ENCODE measurements around the gene ATG7. TPM values are rescaled to one million over a fixed set of nuclear protein-coding genes. Genes with fewer than 3 reads are reported as not detected.

The ATG7 gene
- total and polyA plus RNA-seq, 2 donors from 2014 or later, result 15.3 to 54.9 TPM

DNA sequence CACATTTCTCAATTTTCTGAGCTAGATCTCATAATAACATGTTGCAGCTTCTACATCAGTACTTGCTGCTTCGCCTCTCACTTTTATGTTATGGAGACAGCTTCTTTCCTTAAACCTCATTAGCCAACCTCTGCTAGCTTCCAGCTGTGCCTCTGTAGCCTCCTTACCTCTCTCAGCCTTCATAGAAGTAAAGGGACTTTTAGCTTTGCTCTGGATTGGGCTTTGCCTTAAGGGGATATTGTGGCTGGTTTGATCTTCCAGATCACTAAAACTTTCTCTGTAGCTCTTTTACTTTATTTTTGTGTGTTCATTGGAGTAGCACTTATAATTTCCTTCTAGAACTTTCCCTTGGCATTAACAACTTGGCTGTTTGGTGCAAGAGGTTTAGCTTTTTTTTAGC, 150.1 kb downstream of the ATG7 start:
- Histone ChIP-seq H3K27ac (ENCODE audit: low read depth in 2 of 2, low read length in 2 of 2) (no peak overlapping the region), H3K4me3 (ENCODE audit: low read length in 3 of 3) (no peak overlapping the region), H3K36me3 (ENCODE audit: control insufficient read depth in 2 of 3, insufficient read depth in 3 of 3, low read length in 3 of 3) (no peaks in the 10 kb centered on the region), H3K27me3 (ENCODE audit: control insufficient read depth, insufficient read depth, low read length) (no peaks in the 10 kb centered on the region), H3K4me1 (ENCODE audit: control insufficient read depth in 2 of 3, insufficient read depth in 2 of 3, low read depth in 1 of 3, low read length in 3 of 3) (peaks cover 0 to 3% (median 2%) of the 10 kb centered on the region in 3 donors), H3K9ac (ENCODE audit: low read length in 3 of 3) (no peak overlapping the region), H3K9me3 (ENCODE audit: control insufficient read depth in 2 of 3, insufficient read depth in 1 of 3, low read length in 3 of 3) (no peaks in the 10 kb centered on the region)
- TF ChIP-seq, protein P1, sequence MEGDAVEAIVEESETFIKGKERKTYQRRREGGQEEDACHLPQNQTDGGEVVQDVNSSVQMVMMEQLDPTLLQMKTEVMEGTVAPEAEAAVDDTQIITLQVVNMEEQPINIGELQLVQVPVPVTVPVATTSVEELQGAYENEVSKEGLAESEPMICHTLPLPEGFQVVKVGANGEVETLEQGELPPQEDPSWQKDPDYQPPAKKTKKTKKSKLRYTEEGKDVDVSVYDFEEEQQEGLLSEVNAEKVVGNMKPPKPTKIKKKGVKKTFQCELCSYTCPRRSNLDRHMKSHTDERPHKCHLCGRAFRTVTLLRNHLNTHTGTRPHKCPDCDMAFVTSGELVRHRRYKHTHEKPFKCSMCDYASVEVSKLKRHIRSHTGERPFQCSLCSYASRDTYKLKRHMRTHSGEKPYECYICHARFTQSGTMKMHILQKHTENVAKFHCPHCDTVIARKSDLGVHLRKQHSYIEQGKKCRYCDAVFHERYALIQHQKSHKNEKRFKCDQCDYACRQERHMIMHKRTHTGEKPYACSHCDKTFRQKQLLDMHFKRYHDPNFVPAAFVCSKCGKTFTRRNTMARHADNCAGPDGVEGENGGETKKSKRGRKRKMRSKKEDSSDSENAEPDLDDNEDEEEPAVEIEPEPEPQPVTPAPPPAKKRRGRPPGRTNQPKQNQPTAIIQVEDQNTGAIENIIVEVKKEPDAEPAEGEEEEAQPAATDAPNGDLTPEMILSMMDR (IDR thresholded peaks at IDR 0.05; ENCODE audit: borderline replicate concordance, extremely low read depth, insufficient read depth), result no peak
- intact Hi-C loops (cut with DNase I), result no loop called here
- no peak for DNase-seq
- no peak for FAIRE-seq

GRCh38 chr3:11423868-11424267, 151.7 kb downstream of the ATG7 start:
- Histone ChIP-seq H3K9me3 (ENCODE audit: control insufficient read depth in 2 of 3, insufficient read depth in 1 of 3, low read length in 3 of 3) (no peaks in the 10 kb centered on the region), H3K27me3 (ENCODE audit: control insufficient read depth, insufficient read depth, low read length) (no peaks in the 10 kb centered on the region), H3K9ac (ENCODE audit: low read length in 3 of 3) (no peak overlapping the region), H3K4me1 (ENCODE audit: control insufficient read depth in 2 of 3, insufficient read depth in 2 of 3, low read depth in 1 of 3, low read length in 3 of 3) (peaks cover 0 to 3% (median 2%) of the 10 kb centered on the region in 3 donors), H3K4me3 (ENCODE audit: low read length in 3 of 3) (no peak overlapping the region), H3K36me3 (ENCODE audit: control insufficient read depth in 2 of 3, insufficient read depth in 3 of 3, low read length in 3 of 3) (no peaks in the 10 kb centered on the region), H3K27ac (ENCODE audit: low read depth in 2 of 2, low read length in 2 of 2) (no peak overlapping the region)
- DNase-seq (no peak), FAIRE-seq (no peak)
- TF ChIP-seq, protein P1 (IDR thresholded peaks at IDR 0.05; ENCODE audit: borderline replicate concordance, extremely low read depth, insufficient read depth), result no peak
- intact Hi-C loops (cut with DNase I), result no loop called here

GRCh38 chr3:11424277-11424676, 152.1 kb downstream of the ATG7 start:
- H3K27ac ChIP-seq (ENCODE audit: low read depth in 2 of 2, low read length in 2 of 2), result no peak overlapping the region
- H3K27me3 ChIP-seq (ENCODE audit: control insufficient read depth, insufficient read depth, low read length), result no peaks in the 10 kb centered on the region
- H3K9ac ChIP-seq (ENCODE audit: low read length in 3 of 3), result no peak overlapping the region
- no peaks in the 10 kb centered on the region for H3K36me3 ChIP-seq (ENCODE audit: control insufficient read depth in 2 of 3, insufficient read depth in 3 of 3, low read length in 3 of 3)
- intact Hi-C loops (cut with DNase I), result no loop called here
- TF ChIP-seq, protein P1 (IDR thresholded peaks at IDR 0.05; ENCODE audit: borderline replicate concordance, extremely low read depth, insufficient read depth), result no peak
- H3K9me3 ChIP-seq (ENCODE audit: control insufficient read depth in 2 of 3, insufficient read depth in 1 of 3, low read length in 3 of 3), result no peaks in the 10 kb centered on the region
- peak; percentile 42 for FAIRE-seq
- DNase-seq, result no peak
- H3K4me3 ChIP-seq (ENCODE audit: low read length in 3 of 3), result no peak overlapping the region
- peaks cover 0 to 3% (median 2%) of the 10 kb centered on the region in 3 donors for H3K4me1 ChIP-seq (ENCODE audit: control insufficient read depth in 2 of 3, insufficient read depth in 2 of 3, low read depth in 1 of 3, low read length in 3 of 3)

- DNase-seq (no peak), FAIRE-seq (no peak)
- Histone ChIP-seq H3K4me1 (ENCODE audit: control insufficient read depth in 2 of 3, insufficient read depth in 2 of 3, low read depth in 1 of 3, low read length in 3 of 3) (peaks cover 0 to 6% (median 3%) of the 10 kb centered on the region in 3 donors), H3K9ac (ENCODE audit: low read length in 3 of 3) (no peak overlapping the region), H3K27me3 (ENCODE audit: control insufficient read depth, insufficient read depth, low read length) (no peaks in the 10 kb centered on the region), H3K9me3 (ENCODE audit: control insufficient read depth in 2 of 3, insufficient read depth in 1 of 3, low read length in 3 of 3) (no peaks in the 10 kb centered on the region), H3K27ac (ENCODE audit: low read depth in 2 of 2, low read length in 2 of 2) (no peak overlapping the region), H3K4me3 (ENCODE audit: low read length in 3 of 3) (no peak overlapping the region), H3K36me3 (ENCODE audit: control insufficient read depth in 2 of 3, insufficient read depth in 3 of 3, low read length in 3 of 3) (no peaks in the 10 kb centered on the region)
- intact Hi-C loops (cut with DNase I), result no loop called here
- TF ChIP-seq, protein P1 (IDR thresholded peaks at IDR 0.05; ENCODE audit: borderline replicate concordance, extremely low read depth, insufficient read depth), result no peak
Measured at GRCh38 chr3:11430207-11430606, 158.0 kb downstream of the ATG7 start.

Measured in kidney (tissue), 14 donors.